GM12891 (cell line): ENCODE data around the gene SPATA6L.

Experiments used
- PAX5 ChIP-seq: IDR thresholded peaks from 2 replicates; pipeline ENCODE4 v1.6.1; 2011; ENCODE audit warnings: low read length, moderate library complexity, mild to moderate bottlenecking; ENCODE audit not compliant: insufficient read depth, severe bottlenecking
- POLR2A ChIP-seq: IDR thresholded peaks from 2 replicates; pipeline ENCODE4 v1.6.1; 2011; ENCODE audit warnings: low read depth, low read length, control low read depth
- POLR2AphosphoS5 ChIP-seq: IDR thresholded peaks from 2 replicates; pipeline ENCODE4 v1.6.1; 2011; ENCODE audit warnings: low read depth, low read length, control low read depth
- TAF1 ChIP-seq: IDR thresholded peaks from 2 replicates; pipeline ENCODE4 v1.6.1; 2011; ENCODE audit warnings: low read depth, low read length, control low read depth

- no peak for TF ChIP-seq POLR2AphosphoS5
- TF ChIP-seq PAX5: no peak
- no peak for TF ChIP-seq POLR2A
- TF ChIP-seq TAF1: no peak
These were observed 5.5 kb upstream of the SPATA6L start for GRCh38 chr9:4671737-4672136.
